ENCODE data around the gene PDE4D. TPM values are rescaled to one million over a fixed set of nuclear protein-coding genes. Genes with fewer than 3 reads are reported as not detected.
A peak's percentile ranks its signal among the peaks of the same experiment; 100 is the strongest.

PDE4D gene
- total RNA-seq, 1 donor from 2014 or later, result 34.5 TPM

DNA sequence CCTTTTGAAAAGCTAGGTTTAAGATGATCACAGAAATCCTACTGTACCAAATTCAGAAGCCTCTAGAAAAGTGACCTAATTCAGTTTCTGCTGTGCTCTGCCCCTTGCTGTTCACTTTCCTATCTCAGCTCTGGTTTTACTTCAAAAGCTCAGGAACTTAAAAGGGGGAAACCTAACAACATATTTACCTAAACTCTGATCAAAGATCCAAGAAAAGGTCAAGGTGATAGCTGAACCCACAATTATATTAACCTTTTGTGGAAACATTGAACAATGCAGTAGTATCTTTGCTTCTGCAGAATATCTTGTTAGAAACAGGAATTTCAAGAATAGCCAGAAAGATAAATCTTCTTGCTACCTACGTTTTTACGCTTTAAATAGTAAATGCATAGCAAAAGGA lies 568.5 kb downstream of the PDE4D start:
- intact Hi-C loops (cut with micrococcal nuclease), result no loop called here

DNA sequence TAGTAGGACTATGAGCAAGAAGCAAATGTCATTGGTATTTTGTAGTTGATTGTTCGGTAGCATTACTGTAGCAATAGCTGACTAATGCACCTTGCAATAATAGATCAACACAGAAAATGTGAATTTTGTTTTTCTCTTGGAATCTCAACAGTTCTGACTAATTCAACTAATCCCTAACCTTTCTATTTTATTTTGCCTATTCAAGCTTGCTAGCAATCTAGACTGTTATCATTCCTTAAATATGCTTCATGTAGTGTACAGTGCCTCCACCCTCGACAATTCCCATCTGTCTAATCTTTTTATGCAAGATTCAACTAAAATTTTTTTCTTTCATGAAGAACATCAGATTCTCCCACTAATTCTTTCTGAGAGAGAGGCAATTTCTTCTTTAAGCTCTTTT lies 570.6 kb downstream of the PDE4D start:
- no peak overlapping the region for H3K4me3 ChIP-seq
- no peak for DNase-seq
- intact Hi-C loops (cut with micrococcal nuclease), result no loop called here
- peaks cover 58% of the 10 kb centered on the region for H3K4me1 ChIP-seq
- no peaks in the 10 kb centered on the region for H3K36me3 ChIP-seq
- no peaks in the 10 kb centered on the region for H3K9me3 ChIP-seq (replicated peaks)
- no peaks in the 10 kb centered on the region for H3K27me3 ChIP-seq (ENCODE audit: low read depth)
- TF ChIP-seq, protein P1, sequence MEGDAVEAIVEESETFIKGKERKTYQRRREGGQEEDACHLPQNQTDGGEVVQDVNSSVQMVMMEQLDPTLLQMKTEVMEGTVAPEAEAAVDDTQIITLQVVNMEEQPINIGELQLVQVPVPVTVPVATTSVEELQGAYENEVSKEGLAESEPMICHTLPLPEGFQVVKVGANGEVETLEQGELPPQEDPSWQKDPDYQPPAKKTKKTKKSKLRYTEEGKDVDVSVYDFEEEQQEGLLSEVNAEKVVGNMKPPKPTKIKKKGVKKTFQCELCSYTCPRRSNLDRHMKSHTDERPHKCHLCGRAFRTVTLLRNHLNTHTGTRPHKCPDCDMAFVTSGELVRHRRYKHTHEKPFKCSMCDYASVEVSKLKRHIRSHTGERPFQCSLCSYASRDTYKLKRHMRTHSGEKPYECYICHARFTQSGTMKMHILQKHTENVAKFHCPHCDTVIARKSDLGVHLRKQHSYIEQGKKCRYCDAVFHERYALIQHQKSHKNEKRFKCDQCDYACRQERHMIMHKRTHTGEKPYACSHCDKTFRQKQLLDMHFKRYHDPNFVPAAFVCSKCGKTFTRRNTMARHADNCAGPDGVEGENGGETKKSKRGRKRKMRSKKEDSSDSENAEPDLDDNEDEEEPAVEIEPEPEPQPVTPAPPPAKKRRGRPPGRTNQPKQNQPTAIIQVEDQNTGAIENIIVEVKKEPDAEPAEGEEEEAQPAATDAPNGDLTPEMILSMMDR (IDR thresholded peaks at IDR 0.05; ENCODE audit: borderline replicate concordance), result no peak
- no peak overlapping the region for H3K27ac ChIP-seq (replicated peaks)

More for the DNA sequence above, 568.5 kb downstream of the PDE4D start:
- no peaks in the 10 kb centered on the region for H3K27me3 ChIP-seq (ENCODE audit: low read depth)
- H3K27ac ChIP-seq (replicated peaks), result no peak overlapping the region
- no peak for DNase-seq
- TF ChIP-seq, protein P1 (IDR thresholded peaks at IDR 0.05; ENCODE audit: borderline replicate concordance), result no peak
- H3K9me3 ChIP-seq (replicated peaks), result no peaks in the 10 kb centered on the region
- no peak overlapping the region for H3K4me3 ChIP-seq
- no peaks in the 10 kb centered on the region for H3K36me3 ChIP-seq
- peaks cover 58% of the 10 kb centered on the region for H3K4me1 ChIP-seq

DNA sequence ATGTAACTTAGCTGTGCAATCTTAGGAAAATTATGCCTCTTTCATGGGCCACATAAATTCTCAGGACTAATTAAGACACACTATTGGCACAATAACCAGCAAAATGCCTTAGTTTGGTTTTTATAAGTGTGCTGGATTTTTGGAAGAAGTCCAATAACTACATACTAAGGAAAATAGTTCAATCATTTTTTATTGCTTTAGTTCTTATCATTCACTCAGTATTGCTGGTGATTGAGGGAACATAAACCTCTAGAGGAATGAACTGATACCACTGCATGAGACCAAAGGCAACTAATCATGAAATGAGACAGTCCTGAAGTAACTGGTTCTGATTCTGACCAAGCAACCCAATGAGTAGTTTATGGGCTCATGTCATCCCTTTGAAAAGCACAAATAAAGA lies 571.5 kb downstream of the PDE4D start:
- Histone ChIP-seq H3K4me3 (no peak overlapping the region), H3K27ac (replicated peaks) (peak overlapping the region; percentile 26), H3K36me3 (no peaks in the 10 kb centered on the region), H3K4me1 (peaks cover 59% of the 10 kb centered on the region), H3K9me3 (replicated peaks) (no peaks in the 10 kb centered on the region), H3K27me3 (ENCODE audit: low read depth) (no peaks in the 10 kb centered on the region)
- no peak for DNase-seq
- intact Hi-C loops (cut with micrococcal nuclease), result no loop called here
- TF ChIP-seq, protein P1 (IDR thresholded peaks at IDR 0.05; ENCODE audit: borderline replicate concordance), result no peak

DNA sequence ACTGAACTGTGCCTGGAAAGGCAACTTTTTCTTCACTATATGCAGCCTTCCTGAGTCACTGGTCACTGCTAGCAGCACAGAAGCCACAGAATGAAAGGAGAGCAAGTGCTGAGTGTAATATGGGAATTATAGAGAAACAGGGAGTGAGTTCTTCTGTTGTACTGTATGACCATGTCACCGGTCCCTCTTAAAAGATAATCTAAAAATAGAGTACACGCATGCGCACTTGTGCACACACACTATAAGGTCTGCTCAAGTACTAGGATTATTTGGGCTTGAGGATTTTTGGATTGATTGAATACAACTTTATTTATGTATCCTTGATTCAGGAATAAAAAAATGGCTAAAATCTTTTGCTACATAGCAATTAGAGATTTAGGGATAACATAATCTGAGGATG lies 571.9 kb downstream of the PDE4D start:
- intact Hi-C loops (cut with micrococcal nuclease), result no loop called here
- Histone ChIP-seq H3K9me3 (replicated peaks) (no peaks in the 10 kb centered on the region), H3K4me3 (no peak overlapping the region), H3K4me1 (peaks cover 59% of the 10 kb centered on the region), H3K27ac (replicated peaks) (peak overlapping the region; percentile 26), H3K36me3 (no peaks in the 10 kb centered on the region), H3K27me3 (ENCODE audit: low read depth) (no peaks in the 10 kb centered on the region)
- TF ChIP-seq, protein P1 (IDR thresholded peaks at IDR 0.05; ENCODE audit: borderline replicate concordance), result no peak
- no peak for DNase-seq

DNA sequence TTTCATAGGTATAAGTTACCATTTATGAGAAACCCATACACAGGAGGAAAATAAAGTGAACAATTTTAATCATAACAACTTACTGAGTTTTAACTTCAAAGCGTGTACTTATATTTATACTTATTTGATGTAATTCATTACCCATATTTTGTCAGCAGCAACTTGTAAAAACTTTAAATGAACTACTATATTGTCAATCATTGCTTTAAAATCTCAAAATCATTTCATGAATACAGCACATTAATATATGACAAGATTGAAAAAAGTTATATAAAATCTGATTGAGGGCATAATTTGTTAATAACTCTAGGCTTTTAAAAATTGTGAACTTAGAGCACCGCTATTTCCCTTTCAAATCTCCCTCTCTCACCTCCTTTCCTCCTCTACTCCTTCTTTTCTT lies 573.1 kb downstream of the PDE4D start:
- Histone ChIP-seq H3K36me3 (no peaks in the 10 kb centered on the region), H3K27ac (replicated peaks) (no peak overlapping the region), H3K9me3 (replicated peaks) (no peaks in the 10 kb centered on the region), H3K27me3 (ENCODE audit: low read depth) (no peaks in the 10 kb centered on the region), H3K4me3 (no peak overlapping the region), H3K4me1 (peaks cover 68% of the 10 kb centered on the region)
- intact Hi-C loops (cut with micrococcal nuclease), result no loop called here
- TF ChIP-seq, protein P1 (IDR thresholded peaks at IDR 0.05; ENCODE audit: borderline replicate concordance), result no peak
- no peak for DNase-seq

DNA sequence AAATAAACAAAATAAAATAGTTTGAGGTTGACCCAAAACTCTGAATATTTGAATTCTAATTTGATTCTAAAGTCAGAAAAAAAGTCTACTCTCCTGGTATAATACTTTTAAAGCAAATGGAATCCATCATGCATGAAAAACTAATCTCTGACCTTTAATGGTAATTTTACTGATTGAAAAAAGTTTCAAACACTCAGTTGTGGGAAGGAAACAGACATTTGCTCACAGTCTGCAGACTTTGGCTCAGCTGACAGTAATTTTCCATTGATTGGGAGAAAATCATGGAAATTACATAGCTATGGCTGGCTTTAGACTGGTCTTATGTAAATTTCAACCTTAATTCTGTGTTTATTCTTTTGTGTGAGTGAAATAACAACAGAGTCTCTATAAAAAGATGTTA lies 574.3 kb downstream of the PDE4D start:
- intact Hi-C loops (cut with micrococcal nuclease), result no loop called here
- Histone ChIP-seq H3K4me1 (peaks cover 76% of the 10 kb centered on the region), H3K27ac (replicated peaks) (peak overlapping the region; percentile 79)

More for the DNA sequence above, 574.3 kb downstream of the PDE4D start:
- Histone ChIP-seq H3K9me3 (replicated peaks) (no peaks in the 10 kb centered on the region), H3K36me3 (no peaks in the 10 kb centered on the region), H3K27me3 (ENCODE audit: low read depth) (no peaks in the 10 kb centered on the region), H3K4me3 (no peak overlapping the region)
- DNase-seq, result no peak
- TF ChIP-seq, protein P1 (IDR thresholded peaks at IDR 0.05; ENCODE audit: borderline replicate concordance), result no peak

Data from left ventricle myocardium inferior (tissue), 1 donor.